ENCODE data around the gene POLR1G.

DNA sequence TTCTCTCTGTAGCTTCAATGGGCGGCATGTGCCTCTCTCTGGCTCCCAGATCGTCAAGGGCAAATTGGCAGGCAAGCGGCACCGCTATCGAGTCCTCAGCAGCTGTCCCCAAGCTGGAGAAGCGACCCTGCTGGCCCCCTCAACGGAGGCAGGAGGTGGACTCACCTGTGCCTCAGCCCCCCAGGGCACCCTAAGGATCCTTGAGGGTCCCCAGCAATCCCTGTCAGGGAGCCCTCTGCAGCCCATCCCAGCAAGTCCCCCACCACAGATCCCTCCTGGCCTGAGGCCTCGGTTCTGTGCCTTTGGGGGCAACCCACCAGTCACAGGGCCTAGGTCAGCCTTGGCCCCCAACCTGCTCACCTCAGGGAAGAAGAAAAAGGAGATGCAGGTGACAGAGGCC is 1.7 kb downstream of the POLR1G start:
- TF ChIP-seq POLR2A (IDR thresholded peaks at IDR 0.05), result no peak
- TF ChIP-seq, protein P1, sequence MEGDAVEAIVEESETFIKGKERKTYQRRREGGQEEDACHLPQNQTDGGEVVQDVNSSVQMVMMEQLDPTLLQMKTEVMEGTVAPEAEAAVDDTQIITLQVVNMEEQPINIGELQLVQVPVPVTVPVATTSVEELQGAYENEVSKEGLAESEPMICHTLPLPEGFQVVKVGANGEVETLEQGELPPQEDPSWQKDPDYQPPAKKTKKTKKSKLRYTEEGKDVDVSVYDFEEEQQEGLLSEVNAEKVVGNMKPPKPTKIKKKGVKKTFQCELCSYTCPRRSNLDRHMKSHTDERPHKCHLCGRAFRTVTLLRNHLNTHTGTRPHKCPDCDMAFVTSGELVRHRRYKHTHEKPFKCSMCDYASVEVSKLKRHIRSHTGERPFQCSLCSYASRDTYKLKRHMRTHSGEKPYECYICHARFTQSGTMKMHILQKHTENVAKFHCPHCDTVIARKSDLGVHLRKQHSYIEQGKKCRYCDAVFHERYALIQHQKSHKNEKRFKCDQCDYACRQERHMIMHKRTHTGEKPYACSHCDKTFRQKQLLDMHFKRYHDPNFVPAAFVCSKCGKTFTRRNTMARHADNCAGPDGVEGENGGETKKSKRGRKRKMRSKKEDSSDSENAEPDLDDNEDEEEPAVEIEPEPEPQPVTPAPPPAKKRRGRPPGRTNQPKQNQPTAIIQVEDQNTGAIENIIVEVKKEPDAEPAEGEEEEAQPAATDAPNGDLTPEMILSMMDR (IDR thresholded peaks at IDR 0.05 in 4 of 5, conservative IDR thresholded peaks at IDR 0.05 in 1 of 5), result no peak
